ENCODE results near the gene KCNE1.
"Not testable (repeated sequence)": the region's sequence is repeated elsewhere in the genome, so short reads cannot be mapped to it uniquely, and the experiment has no call there.

Gene KCNE1

DNA sequence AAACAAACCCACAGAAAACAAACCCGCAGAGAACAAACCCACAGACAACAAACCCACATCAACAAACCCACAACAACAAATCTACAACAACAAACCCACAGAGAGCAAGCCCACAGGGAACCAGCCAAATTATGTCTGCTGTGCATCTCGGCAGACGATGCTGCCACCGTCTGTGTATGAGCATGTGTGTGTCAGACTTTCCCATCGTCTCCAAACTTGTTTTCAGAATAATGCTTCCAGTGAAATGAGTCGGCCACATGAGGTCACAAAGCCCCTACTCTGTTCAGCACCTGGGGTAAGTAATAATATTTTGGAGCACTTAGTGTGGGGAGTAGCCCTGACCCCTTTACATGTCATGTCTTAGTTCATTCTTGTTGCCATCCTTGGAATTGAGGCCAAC lies 105.9 kb downstream of the KCNE1 start:
- DNase-seq = not testable (repeated sequence)

DNA sequence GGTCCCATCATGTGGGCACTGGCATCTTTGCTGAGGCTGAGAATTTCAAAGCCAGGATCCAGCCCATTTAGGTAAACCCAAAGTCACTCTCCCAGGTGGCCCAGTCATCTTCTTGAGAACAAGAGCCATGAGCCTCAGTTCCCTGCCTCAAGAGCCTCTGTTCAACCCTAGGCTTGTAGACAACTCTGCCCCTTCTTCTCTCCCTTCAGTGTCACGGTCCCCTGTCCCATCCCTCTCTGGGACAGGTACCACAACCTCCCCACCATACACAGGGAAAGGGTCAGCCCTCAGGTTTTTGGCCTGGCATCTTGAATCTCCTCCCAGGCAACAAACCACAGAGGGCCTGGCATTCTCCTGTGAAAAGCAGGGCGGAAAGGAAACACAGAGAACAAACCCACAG lies 106.3 kb downstream of the KCNE1 start:
- DNase-seq = not testable (repeated sequence)

DNA sequence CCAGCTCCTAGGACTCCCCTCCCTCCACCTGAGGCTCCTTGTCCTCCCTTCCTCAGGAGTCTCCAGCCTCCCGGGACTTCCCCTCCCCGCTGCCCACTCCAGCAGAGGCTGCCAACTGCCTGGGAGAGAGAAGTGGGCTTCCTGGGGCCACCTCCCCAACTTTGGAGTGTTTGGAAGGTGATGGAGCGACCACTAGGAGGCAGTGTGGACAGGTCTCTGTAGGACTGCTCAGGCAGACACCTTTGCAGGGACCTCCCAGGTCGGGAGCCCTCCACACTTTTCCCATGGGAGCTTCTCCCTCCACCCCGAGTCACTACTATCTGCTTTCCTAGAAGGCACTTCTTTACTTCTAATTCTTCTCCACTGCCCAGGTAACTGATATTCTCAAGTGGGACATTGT lies 107.3 kb downstream of the KCNE1 start:
- not testable (repeated sequence) for DNase-seq

DNA sequence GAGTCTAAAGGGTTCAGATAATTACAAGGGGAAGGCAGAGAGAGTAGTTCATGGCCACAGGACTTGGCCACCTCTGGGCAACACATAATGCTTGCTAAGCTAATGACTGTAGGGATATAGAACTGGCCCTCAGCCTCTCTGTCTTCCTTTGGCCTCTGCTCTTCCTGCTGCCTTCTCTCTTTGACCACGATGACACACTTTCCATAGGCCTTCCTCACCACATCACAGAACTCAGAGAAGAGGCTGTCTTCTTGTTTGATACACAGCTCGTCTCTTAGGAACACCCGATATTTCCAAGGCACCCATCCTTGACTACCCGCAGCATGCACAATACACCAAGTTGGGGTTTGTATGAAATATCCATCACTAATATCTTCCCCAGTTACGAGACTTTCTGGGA lies 111.5 kb downstream of the KCNE1 start:
- DNase-seq = not testable (repeated sequence)

All from activated effector memory CD4-positive, alpha-beta T cell treated with Interleukin-2 at 50 U/mL for 16 hours (primary cell).